ENCODE data around the gene CHMP3.

GRCh38 chr2:86487062-86487461 is 76.2 kb downstream of the CHMP3 start:
- no peak; the same call in 1 of the 2 replicates for TF ChIP-seq CTCF (conservative IDR thresholded peaks at IDR 0.05; ENCODE audit: low read depth, low read length)
- no peak for TF ChIP-seq EZH2 (IDR thresholded peaks at IDR 0.05; ENCODE audit: low read length, unreplicated experiment)

Measured in PC-3 (cell line).